ENCODE measurements around the gene TRPC4AP.

Gene TRPC4AP

DNA sequence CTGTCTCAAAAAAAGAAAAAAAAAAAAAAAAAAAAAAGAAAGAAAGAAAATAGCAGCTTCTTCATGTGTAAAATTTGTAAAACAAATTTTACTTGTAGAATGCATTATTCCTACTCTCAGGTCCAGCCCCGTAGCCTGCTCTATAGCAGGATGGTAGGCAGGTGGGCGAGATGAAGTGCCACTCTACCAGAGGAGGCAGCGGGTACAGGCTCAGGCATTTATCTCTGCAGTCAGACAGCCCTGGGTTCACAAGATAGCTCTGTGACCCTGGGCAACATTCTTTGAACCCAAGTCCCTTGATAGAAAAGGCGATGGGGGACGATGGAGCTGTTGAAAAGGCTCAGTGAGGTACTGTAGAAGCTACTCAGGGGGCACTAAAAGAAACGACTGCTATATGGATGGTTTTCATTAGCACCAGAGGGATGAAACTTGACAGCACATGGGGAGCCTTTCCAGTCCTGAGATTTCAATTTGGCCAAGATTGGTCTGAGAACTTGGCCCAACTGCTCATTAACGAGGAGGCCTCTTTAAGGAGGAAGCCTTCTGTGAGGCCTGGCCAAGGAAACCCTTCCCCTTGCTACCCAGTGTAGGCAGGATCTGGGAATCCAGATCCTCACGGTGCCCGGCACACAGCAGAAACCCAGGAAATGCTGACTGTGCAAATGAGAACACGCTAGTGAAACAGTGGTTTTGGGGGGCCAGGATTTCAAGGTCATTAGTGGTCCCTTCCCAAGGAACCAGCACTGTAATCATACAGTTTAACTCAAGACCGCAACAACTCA, 73.8 kb downstream of the TRPC4AP start:
- no peak for DNase-seq
- no peaks in the 10 kb centered on the region for H3K9me2 ChIP-seq (replicated peaks; ENCODE audit: insufficient read depth, low read length)
- H2AFZ ChIP-seq (ENCODE audit: low read length), result no peak overlapping the region
- H3K36me3 ChIP-seq (replicated peaks; ENCODE audit: insufficient read depth, low read length), result no peaks in the 10 kb centered on the region
- no peak overlapping the region for H3K27ac ChIP-seq (ENCODE audit: low read length)
- TF ChIP-seq EZH2 (optimal IDR thresholded peaks at IDR 0.05; ENCODE audit: low read depth, low read length) (no peak), CTCF (IDR thresholded peaks at IDR 0.05; ENCODE audit: low read length) (no peak)
- H3K4me1 ChIP-seq (ENCODE audit: low read length), result no peaks in the 10 kb centered on the region
- no peaks in the 10 kb centered on the region for H3K27me3 ChIP-seq (replicated peaks; ENCODE audit: insufficient read depth, low read length)
- no peaks in the 10 kb centered on the region for H3K79me2 ChIP-seq (ENCODE audit: low read length)
- no peak overlapping the region for H3K9ac ChIP-seq (ENCODE audit: low read length)
- H3F3A ChIP-seq (ENCODE audit: insufficient read depth, low read length), result no peaks in the 10 kb centered on the region
- no peaks in the 10 kb centered on the region for H4K20me1 ChIP-seq (ENCODE audit: insufficient read depth, low read length)
- H3K4me2 ChIP-seq (ENCODE audit: low read depth, low read length), result no peak overlapping the region
- H3K9me3 ChIP-seq (replicated peaks; ENCODE audit: insufficient read depth, low read length), result no peaks in the 10 kb centered on the region
- H3K4me3 ChIP-seq (ENCODE audit: low read length), result no peak overlapping the region

GRCh38 chr20:35017099-35017835, 75.3 kb downstream of the TRPC4AP start:
- no peaks in the 10 kb centered on the region for H3K9me3 ChIP-seq (replicated peaks; ENCODE audit: insufficient read depth, low read length)
- DNase-seq, result no peak
- no peak overlapping the region for H2AFZ ChIP-seq (ENCODE audit: low read length)
- no peaks in the 10 kb centered on the region for H3K27me3 ChIP-seq (replicated peaks; ENCODE audit: insufficient read depth, low read length)
- no peak for TF ChIP-seq CTCF (IDR thresholded peaks at IDR 0.05; ENCODE audit: low read length)
- no peak for TF ChIP-seq EZH2 (optimal IDR thresholded peaks at IDR 0.05; ENCODE audit: low read depth, low read length)
- no peak for TF ChIP-seq EZH2phosphoT487 (IDR thresholded peaks at IDR 0.05; ENCODE audit: low read length)
- no peaks in the 10 kb centered on the region for H3K79me2 ChIP-seq (ENCODE audit: low read length)
- H3K4me1 ChIP-seq (ENCODE audit: low read length), result no peaks in the 10 kb centered on the region
- H3K4me3 ChIP-seq (ENCODE audit: low read length), result no peak overlapping the region
- H3K36me3 ChIP-seq (replicated peaks; ENCODE audit: insufficient read depth, low read length), result no peaks in the 10 kb centered on the region
- no peaks in the 10 kb centered on the region for H3F3A ChIP-seq (ENCODE audit: insufficient read depth, low read length)
- H4K20me1 ChIP-seq (ENCODE audit: insufficient read depth, low read length), result no peaks in the 10 kb centered on the region
- no peak overlapping the region for H3K4me2 ChIP-seq (ENCODE audit: low read depth, low read length)
- H3K9me2 ChIP-seq (replicated peaks; ENCODE audit: insufficient read depth, low read length), result no peaks in the 10 kb centered on the region
- no peak overlapping the region for H3K9ac ChIP-seq (ENCODE audit: low read length)
- H3K27ac ChIP-seq (ENCODE audit: low read length), result no peak overlapping the region

- no peak overlapping the region for H2AFZ ChIP-seq (ENCODE audit: low read length)
- DNase-seq, result no peak
- H3K9me3 ChIP-seq (replicated peaks; ENCODE audit: insufficient read depth, low read length), result no peaks in the 10 kb centered on the region
- H3K9ac ChIP-seq (ENCODE audit: low read length), result no peak overlapping the region
- no peaks in the 10 kb centered on the region for H3K4me1 ChIP-seq (ENCODE audit: low read length)
- no peaks in the 10 kb centered on the region for H3K79me2 ChIP-seq (ENCODE audit: low read length)
- no peaks in the 10 kb centered on the region for H3K9me2 ChIP-seq (replicated peaks; ENCODE audit: insufficient read depth, low read length)
- no peak overlapping the region for H3K4me3 ChIP-seq (ENCODE audit: low read length)
- H3K36me3 ChIP-seq (replicated peaks; ENCODE audit: insufficient read depth, low read length), result no peaks in the 10 kb centered on the region; the same call in 1 of the 2 replicates
- TF ChIP-seq EZH2phosphoT487 (IDR thresholded peaks at IDR 0.05; ENCODE audit: low read length), result no peak
- TF ChIP-seq EZH2 (optimal IDR thresholded peaks at IDR 0.05; ENCODE audit: low read depth, low read length), result no peak
- no peak for TF ChIP-seq CTCF (IDR thresholded peaks at IDR 0.05; ENCODE audit: low read length)
- H4K20me1 ChIP-seq (ENCODE audit: insufficient read depth, low read length), result no peaks in the 10 kb centered on the region
- no peak overlapping the region for H3K4me2 ChIP-seq (ENCODE audit: low read depth, low read length)
- H3K27me3 ChIP-seq (replicated peaks; ENCODE audit: insufficient read depth, low read length), result no peaks in the 10 kb centered on the region
- no peaks in the 10 kb centered on the region for H3F3A ChIP-seq (ENCODE audit: insufficient read depth, low read length)
- H3K27ac ChIP-seq (ENCODE audit: low read length), result no peak overlapping the region
Observed at GRCh38 chr20:35015863-35016193, 76.8 kb downstream of the TRPC4AP start.
